ENCODE results near the gene PODXL2.
"Not testable (repeated sequence)": the region's sequence is repeated elsewhere in the genome, so short reads cannot be mapped to it uniquely, and the experiment has no call there.

PODXL2 gene

GRCh38 chr3:127690823-127691452 is 62.0 kb downstream of the PODXL2 start:
- no peak for DNase-seq

GRCh38 chr3:127691489-127691888 is 62.5 kb downstream of the PODXL2 start:
- no peak for DNase-seq

- DNase-seq = no peak
These were observed 63.0 kb downstream of the PODXL2 start for GRCh38 chr3:127691974-127692373.

- DNase-seq = no peak
These were observed 63.7 kb downstream of the PODXL2 start for GRCh38 chr3:127692501-127693335.

- DNase-seq = no peak
These were observed 64.4 kb downstream of the PODXL2 start for GRCh38 chr3:127693336-127693843.

- DNase-seq = peak; percentile 31
These were observed 65.7 kb downstream of the PODXL2 start for GRCh38 chr3:127694467-127695215.

- DNase-seq = peak; percentile 40
These were observed 68.7 kb downstream of the PODXL2 start for GRCh38 chr3:127697551-127698240.

GRCh38 chr3:127698286-127698685 is 69.3 kb downstream of the PODXL2 start:
- DNase-seq = no peak

- no peak for DNase-seq
These were observed 69.9 kb downstream of the PODXL2 start for GRCh38 chr3:127698691-127699415.

- DNase-seq = no peak
These were observed 70.7 kb downstream of the PODXL2 start for GRCh38 chr3:127699416-127700300.

- no peak for DNase-seq
These were observed 71.4 kb downstream of the PODXL2 start for GRCh38 chr3:127700406-127700805.

GRCh38 chr3:127701280-127701911 is 72.4 kb downstream of the PODXL2 start:
- DNase-seq = no peak

- no peak for DNase-seq
These were observed 73.2 kb downstream of the PODXL2 start for GRCh38 chr3:127702151-127702578.

GRCh38 chr3:127704840-127705239 is 75.9 kb downstream of the PODXL2 start:
- not testable (repeated sequence) for DNase-seq

GRCh38 chr3:127706312-127706711 is 77.3 kb downstream of the PODXL2 start:
- DNase-seq = no peak

- no peak for DNase-seq
These were observed 77.9 kb downstream of the PODXL2 start for GRCh38 chr3:127706785-127707351.

GRCh38 chr3:127707851-127708411 is 78.9 kb downstream of the PODXL2 start:
- no peak for DNase-seq

GRCh38 chr3:127708837-127709236 is 79.9 kb downstream of the PODXL2 start:
- DNase-seq = no peak

GRCh38 chr3:127709320-127710060 is 80.5 kb downstream of the PODXL2 start:
- no peak for DNase-seq

All from central memory CD4-positive, alpha-beta T cell (primary cell).